ENCODE data around the gene M1AP. TPM values are rescaled to one million over a fixed set of nuclear protein-coding genes. Genes with fewer than 3 reads are reported as not detected.

Gene M1AP
- total and polyA plus RNA-seq, 2 donors from 2014 or later: 0.49 to 3.4 TPM

DNA sequence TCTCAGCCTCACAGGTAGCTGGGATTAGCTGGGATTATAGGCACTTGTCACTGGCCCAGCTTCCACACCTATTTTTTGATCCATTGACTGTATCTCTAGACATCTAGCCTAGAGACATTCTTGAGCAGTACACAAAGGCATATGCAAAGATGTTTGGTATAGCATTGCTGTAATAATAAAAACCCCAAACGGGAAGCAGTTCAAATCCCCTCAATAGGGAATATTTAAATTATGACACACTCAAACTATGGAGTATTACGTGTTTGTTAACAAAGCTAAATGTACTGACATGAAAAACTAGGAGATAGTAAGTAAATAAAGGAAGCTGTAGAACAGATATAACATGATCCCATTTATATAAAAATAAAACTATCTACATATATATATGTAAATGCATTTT lies 65.9 kb downstream of the M1AP start:
- Histone ChIP-seq H3K27ac (ENCODE audit: low read depth in 2 of 2, low read length in 2 of 2) (no peak overlapping the region), H3K9me3 (ENCODE audit: control insufficient read depth in 2 of 3, insufficient read depth in 1 of 3, low read length in 3 of 3) (no peaks in the 10 kb centered on the region), H3K36me3 (ENCODE audit: control insufficient read depth in 2 of 3, insufficient read depth in 3 of 3, low read length in 3 of 3) (no peaks in the 10 kb centered on the region), H3K4me3 (ENCODE audit: low read length in 3 of 3) (no peak overlapping the region), H3K9ac (ENCODE audit: low read length in 3 of 3) (no peak overlapping the region), H3K27me3 (ENCODE audit: control insufficient read depth, insufficient read depth, low read length) (no peaks in the 10 kb centered on the region), H3K4me1 (ENCODE audit: control insufficient read depth in 2 of 3, insufficient read depth in 2 of 3, low read depth in 1 of 3, low read length in 3 of 3) (no peaks in the 10 kb centered on the region)
- DNase-seq (no peak), FAIRE-seq (no peak)
- intact Hi-C loops (cut with DNase I): no loop called here
- TF ChIP-seq, protein P1, sequence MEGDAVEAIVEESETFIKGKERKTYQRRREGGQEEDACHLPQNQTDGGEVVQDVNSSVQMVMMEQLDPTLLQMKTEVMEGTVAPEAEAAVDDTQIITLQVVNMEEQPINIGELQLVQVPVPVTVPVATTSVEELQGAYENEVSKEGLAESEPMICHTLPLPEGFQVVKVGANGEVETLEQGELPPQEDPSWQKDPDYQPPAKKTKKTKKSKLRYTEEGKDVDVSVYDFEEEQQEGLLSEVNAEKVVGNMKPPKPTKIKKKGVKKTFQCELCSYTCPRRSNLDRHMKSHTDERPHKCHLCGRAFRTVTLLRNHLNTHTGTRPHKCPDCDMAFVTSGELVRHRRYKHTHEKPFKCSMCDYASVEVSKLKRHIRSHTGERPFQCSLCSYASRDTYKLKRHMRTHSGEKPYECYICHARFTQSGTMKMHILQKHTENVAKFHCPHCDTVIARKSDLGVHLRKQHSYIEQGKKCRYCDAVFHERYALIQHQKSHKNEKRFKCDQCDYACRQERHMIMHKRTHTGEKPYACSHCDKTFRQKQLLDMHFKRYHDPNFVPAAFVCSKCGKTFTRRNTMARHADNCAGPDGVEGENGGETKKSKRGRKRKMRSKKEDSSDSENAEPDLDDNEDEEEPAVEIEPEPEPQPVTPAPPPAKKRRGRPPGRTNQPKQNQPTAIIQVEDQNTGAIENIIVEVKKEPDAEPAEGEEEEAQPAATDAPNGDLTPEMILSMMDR (IDR thresholded peaks at IDR 0.05; ENCODE audit: borderline replicate concordance, extremely low read depth, insufficient read depth): no peak

DNA sequence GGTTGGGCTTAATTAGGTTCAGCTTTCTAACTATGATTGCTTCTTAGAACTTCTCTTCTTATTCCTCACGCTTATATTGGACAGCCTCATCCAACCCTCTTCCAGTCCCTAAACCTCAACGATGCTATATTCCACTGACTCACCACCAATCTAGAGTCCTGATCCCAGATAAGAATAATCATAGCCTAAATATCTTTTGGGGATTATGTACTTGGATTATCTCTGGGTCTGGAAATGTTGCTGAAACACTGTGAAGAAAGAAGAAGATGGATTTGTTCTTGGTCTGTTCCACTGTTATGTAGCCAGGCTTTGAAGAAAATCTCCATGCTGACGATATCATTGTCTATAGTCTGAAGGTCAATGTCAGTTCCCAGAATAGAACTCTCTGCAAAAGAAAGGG lies 66.7 kb downstream of the M1AP start:
- no peak overlapping the region for H3K9ac ChIP-seq (ENCODE audit: low read length in 3 of 3)
- FAIRE-seq: no peak
- intact Hi-C loops (cut with DNase I): no loop called here
- H3K4me1 ChIP-seq (ENCODE audit: control insufficient read depth in 2 of 3, insufficient read depth in 2 of 3, low read depth in 1 of 3, low read length in 3 of 3): no peaks in the 10 kb centered on the region
- no peak for DNase-seq
- H3K4me3 ChIP-seq (ENCODE audit: low read length in 3 of 3): no peak overlapping the region
- H3K27ac ChIP-seq (ENCODE audit: low read depth in 2 of 2, low read length in 2 of 2): no peak overlapping the region
- no peaks in the 10 kb centered on the region for H3K9me3 ChIP-seq (ENCODE audit: control insufficient read depth in 2 of 3, insufficient read depth in 1 of 3, low read length in 3 of 3)
- TF ChIP-seq, protein P1 (IDR thresholded peaks at IDR 0.05; ENCODE audit: borderline replicate concordance, extremely low read depth, insufficient read depth): no peak
- H3K36me3 ChIP-seq (ENCODE audit: control insufficient read depth in 2 of 3, insufficient read depth in 3 of 3, low read length in 3 of 3): no peaks in the 10 kb centered on the region
- no peaks in the 10 kb centered on the region for H3K27me3 ChIP-seq (ENCODE audit: control insufficient read depth, insufficient read depth, low read length)

- FAIRE-seq (no peak), DNase-seq (no peak)
- intact Hi-C loops (cut with DNase I): no loop called here
- Histone ChIP-seq H3K4me3 (ENCODE audit: low read length in 3 of 3) (no peak overlapping the region), H3K9ac (ENCODE audit: low read length in 3 of 3) (no peak overlapping the region), H3K27me3 (ENCODE audit: control insufficient read depth, insufficient read depth, low read length) (no peaks in the 10 kb centered on the region), H3K9me3 (ENCODE audit: control insufficient read depth in 2 of 3, insufficient read depth in 1 of 3, low read length in 3 of 3) (no peaks in the 10 kb centered on the region), H3K4me1 (ENCODE audit: control insufficient read depth in 2 of 3, insufficient read depth in 2 of 3, low read depth in 1 of 3, low read length in 3 of 3) (no peaks in the 10 kb centered on the region), H3K36me3 (ENCODE audit: control insufficient read depth in 2 of 3, insufficient read depth in 3 of 3, low read length in 3 of 3) (no peaks in the 10 kb centered on the region), H3K27ac (ENCODE audit: low read depth in 2 of 2, low read length in 2 of 2) (no peak overlapping the region)
- TF ChIP-seq, protein P1 (IDR thresholded peaks at IDR 0.05; ENCODE audit: borderline replicate concordance, extremely low read depth, insufficient read depth): no peak
Measured at GRCh38 chr2:74578408-74578807, 69.7 kb downstream of the M1AP start.

DNA sequence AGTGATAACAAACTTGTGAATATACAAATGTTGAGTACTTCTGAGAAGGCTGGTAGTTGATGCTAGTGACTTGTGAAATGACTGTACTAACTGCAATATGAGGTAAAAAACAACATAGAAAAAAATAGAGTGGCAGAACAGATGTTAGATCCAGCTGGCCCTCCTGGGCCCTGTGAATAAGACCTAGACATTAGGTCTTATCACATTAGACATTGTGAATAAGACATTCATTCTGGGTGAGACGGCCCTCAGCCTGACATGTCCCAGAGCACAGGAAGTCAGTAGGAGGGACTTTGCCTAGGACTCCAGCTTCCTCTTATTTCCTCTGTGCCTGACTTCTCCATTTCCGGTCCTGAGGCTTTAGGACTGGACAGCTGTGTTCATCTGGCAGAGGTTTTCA lies 70.7 kb downstream of the M1AP start:
- DNase-seq: peak in 2 of 5 donors; percentile 3 to 55
- no peaks in the 10 kb centered on the region for H3K9me3 ChIP-seq (ENCODE audit: control insufficient read depth in 2 of 3, insufficient read depth in 1 of 3, low read length in 3 of 3)
- H3K36me3 ChIP-seq (ENCODE audit: control insufficient read depth in 2 of 3, insufficient read depth in 3 of 3, low read length in 3 of 3): no peaks in the 10 kb centered on the region
- H3K4me1 ChIP-seq (ENCODE audit: control insufficient read depth in 2 of 3, insufficient read depth in 2 of 3, low read depth in 1 of 3, low read length in 3 of 3): no peaks in the 10 kb centered on the region
- no peak overlapping the region for H3K4me3 ChIP-seq (ENCODE audit: low read length in 3 of 3)
- H3K27ac ChIP-seq (ENCODE audit: low read depth in 2 of 2, low read length in 2 of 2): no peak overlapping the region
- FAIRE-seq: no peak
- TF ChIP-seq, protein P1 (IDR thresholded peaks at IDR 0.05; ENCODE audit: borderline replicate concordance, extremely low read depth, insufficient read depth): no peak
- intact Hi-C loops (cut with DNase I): no loop called here
- no peaks in the 10 kb centered on the region for H3K27me3 ChIP-seq (ENCODE audit: control insufficient read depth, insufficient read depth, low read length)
- H3K9ac ChIP-seq (ENCODE audit: low read length in 3 of 3): no peak overlapping the region

All from kidney (tissue), 14 donors.